Amygdala (tissue), 56 donors: Measurements from ENCODE around the gene PAX2.

Experiments
- DNase-seq, 56 donors: peaks; one replicate each; lab custom pipeline; 2025; lab: John Stamatoyannopoulos, UW

Gene PAX2

DNA sequence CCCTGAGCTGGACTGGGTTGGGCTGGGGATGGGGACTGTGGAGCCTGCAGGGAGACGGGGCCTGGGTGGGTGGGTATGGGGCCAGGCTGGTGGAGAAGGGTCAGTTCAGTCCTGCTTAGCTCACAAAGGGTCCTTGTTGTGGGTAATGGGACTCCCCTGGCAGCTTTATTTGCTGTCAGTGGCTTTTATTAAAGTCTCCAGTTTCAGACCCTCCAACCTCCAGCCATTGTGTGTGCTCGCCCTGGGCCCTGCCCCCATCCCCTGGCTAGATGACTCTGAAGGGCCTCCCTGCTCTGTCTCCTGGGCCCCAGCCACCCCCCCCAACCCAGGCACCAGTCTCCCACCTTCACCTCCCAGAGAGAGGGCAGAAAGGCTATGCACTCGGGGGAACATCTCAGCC lies 123.0 kb downstream of the PAX2 start:
- no peak for DNase-seq

DNA sequence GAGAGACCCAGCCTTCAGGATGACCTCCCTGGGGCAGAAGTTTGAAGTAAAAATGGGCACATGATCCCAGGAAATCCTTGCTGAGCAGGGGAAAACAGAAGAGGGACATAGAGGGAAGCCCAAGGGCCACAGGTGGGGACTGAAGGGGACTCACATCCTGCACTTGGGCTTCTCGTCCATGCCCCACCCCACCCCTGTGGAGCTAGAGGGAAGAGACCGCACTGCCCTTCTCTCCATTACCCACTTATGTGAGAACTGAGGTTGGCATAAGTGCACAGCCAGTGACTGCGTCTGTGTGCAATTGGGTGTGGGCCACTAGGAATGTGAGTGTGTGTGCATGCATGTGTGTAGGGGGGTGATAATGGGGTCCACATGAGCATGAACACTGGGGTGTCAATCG lies 124.0 kb downstream of the PAX2 start:
- DNase-seq, result no peak

DNA sequence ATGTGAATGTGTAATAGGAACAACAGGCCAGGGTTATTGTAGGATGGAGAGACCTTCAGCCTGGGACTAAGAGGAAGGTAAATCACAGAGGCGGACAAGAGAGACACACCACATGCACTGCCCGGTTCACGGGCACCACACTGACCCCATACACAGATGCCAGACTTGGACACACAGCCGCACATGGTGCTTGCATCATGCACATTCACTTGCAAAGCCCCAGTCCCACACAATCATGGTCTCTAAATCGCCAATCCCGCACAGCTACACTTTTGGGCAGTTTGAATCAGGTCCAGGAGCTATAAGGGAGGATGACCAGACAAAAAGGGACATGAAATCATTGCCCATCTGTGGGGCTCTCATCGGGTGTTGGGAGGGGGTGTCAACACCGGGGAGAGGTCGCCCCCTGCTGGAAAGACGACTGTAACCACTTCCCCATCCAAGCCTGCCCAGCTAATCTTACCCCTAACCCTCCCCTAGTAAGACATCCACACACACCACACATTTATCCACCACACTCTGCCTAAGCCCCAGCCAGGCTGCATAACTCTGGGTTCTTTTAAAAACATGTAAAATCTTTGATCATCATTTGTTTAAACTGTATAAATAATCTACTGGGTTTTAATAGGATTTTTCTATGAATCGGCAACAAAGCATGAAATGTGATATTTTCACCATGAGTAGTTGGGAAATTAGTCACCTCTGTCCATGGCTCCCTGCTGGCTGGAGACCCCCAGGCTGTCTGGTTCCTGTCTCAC lies 126.8 kb downstream of the PAX2 start:
- peak in 9 of 56 donors; percentile 2 to 37 (median 14) for DNase-seq

DNA sequence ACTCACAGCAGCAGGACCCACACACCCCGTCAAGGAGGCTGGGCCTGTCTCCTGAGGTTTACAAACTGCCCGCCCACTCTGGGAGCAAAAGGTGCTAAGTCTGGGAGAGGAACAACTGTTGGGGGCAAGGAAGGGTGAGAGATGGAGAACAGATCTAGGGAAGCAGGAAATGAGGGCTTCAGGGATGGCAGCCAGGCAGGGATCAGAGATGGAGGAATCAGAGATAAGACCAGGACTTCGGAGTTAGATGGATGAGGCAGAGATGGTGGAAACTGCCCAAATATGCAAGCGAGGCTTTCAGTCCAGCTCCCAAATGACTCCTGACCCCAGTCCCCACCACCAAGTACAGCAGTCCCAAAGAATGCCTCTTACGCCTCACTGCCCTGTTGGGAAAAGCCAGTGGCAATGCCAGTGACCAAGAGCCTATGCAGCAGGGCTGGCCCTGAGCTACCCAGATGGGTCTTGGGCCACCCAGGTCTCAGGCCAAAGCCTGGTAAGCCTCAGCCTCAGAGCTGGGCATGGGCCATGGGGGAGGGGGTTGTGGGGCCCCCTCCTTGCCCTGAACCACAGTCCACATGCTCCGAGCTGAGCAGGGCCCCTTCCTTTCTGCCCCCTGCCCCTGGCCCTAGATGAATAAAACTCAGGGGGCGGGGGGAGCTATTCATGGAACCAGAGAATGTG lies 127.9 kb downstream of the PAX2 start:
- no peak for DNase-seq

DNA sequence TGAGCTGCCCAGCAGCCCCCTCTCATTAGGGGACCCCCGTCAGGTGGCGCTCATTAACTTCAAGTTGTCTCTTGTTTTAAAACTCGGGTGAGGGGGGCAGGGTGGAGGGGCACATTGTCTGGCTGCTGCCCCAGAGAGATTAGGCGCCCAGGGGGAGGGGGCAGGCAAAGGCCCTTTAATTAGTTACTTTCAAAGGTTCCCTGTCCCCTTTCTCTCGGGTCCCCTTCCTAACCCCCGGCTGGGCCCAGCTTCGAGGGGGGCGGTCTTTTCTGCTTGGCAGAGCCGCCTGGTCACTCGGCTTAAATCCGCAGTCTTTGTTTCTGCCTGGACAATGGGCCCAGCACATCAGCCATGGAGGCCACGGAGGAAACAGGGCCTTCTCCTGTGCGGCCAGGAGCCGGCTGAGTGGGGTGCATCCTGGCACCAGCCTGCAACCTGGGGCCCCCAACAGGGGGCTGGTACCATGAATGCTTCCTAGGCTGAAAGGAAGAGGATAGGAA lies 128.5 kb downstream of the PAX2 start:
- DNase-seq, result no peak

DNA sequence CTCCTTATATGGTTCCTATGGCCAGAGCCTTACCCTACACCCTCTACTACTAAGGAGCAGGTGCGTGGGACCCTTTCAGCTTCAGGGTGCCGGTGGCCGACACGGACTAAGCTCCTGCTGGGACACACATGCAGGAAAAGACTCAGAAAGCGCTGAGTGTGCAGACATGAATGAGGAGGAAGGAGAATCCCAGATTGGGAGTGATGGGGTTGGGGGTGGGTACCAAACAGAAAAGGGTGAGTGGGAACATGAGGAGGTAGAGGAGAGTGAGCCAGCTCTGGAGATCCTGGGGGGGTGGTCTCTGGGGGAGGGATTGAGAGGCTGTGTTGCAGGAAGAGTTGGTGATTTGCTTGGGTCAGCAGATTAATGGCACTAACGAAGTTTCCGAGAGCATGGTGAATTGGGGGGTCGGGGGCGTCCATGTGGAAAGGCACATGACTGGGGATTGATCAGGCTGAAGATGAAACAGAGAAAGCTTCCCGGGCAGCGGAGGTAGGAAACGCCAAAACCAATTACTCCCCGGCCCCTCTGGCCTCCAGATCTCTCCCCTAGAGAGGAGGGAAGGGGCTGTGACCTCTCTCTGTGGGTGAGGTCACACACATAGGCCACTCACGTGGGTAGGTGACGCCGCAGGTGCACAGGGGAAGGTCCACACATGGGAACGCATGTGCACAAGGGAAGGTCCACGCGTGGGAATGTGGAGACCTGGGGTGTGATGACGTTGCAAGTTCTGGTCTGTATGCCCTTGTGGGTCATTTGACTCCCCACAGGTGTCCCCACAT lies 129.5 kb downstream of the PAX2 start:
- DNase-seq, result no peak

DNA sequence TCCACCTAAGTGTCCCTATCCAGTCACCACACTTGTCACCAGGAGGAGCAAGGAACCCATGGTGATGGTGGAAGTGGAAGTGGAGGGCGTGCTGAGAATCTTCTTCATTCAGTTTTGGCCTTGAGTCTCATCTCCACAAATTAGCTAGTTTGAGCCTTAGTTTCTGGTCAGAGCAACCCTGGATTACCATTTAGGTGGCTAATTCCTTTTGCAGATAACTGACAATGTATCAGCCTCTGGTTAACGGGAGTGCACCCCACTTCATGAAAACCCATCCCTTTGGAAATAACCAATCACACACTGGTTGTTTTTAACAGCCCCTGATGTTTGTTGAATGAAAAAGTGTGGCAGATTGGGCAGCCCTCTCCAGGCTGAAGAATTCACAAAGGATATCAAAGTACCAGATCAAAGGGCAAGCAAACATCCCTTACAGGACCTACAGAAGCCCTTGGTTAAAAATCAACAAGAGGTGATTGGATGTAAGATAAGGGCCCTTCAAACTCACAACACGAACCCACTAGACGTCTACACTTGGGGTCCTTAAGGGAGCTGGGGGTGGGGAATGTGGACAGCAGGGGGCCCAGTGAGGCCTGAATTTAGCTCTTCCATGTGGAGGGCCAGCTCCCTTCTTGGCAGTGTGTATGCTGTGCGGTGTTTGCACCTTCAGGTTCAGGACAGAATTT lies 130.2 kb downstream of the PAX2 start:
- no peak for DNase-seq

DNA sequence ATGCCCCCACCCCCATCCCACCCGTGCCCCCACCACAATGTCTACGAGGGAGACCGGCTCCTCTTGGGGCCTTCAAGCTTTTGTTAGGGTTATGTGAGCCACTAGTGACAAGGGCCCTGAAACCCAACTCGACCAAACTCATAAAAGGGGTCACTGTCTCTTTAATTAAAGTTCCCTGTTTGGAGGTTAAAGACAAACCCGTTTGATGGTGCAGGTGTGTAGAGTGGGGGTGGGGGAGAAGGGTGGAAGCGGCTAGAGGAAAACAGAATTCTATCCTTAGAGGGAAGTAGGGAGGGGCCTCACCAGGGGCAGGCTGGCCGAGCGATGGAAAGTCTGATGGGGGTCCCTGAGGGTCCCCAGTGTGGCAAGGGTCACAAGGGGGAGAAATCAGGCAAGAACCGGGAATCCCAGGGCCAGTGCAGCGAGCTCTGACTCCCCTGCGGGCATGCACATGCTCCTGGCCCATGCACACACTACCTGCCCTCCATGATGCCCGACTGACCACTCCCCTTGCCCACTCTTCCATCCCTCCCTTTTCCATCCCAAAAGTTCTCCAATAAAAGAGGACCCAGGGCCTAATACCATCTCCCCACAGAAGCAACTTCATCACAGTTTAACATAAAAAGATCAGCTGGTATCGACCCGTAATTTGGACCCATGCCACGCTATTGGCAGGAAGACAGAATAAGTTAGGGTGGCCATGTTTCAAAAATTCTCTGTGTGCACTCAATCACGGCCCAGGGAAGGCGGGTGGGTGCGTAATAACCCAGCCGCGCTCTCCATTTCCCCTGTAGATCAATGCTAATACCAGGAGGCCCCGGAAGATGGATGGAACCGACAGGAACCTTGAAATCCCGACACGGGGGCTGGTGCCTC lies 131.4 kb downstream of the PAX2 start:
- DNase-seq, result no peak

DNA sequence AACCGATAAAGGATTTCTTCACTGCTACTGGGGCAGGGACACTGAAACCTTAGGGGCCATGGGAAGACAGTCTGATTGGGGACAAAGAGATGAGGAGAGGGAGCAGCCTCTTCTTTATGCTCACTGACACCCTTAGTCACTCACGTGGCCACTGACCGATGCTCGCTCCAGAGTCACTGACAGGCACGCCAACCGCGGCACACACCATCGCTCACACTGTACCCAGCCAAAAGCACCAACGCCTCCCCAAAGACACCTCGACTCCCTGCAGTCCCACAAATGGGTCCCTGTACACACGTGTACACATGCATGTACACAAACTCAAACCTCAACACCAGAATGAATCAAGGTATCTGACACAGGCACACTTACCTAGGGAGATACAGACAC lies 132.1 kb downstream of the PAX2 start:
- DNase-seq, result no peak

DNA sequence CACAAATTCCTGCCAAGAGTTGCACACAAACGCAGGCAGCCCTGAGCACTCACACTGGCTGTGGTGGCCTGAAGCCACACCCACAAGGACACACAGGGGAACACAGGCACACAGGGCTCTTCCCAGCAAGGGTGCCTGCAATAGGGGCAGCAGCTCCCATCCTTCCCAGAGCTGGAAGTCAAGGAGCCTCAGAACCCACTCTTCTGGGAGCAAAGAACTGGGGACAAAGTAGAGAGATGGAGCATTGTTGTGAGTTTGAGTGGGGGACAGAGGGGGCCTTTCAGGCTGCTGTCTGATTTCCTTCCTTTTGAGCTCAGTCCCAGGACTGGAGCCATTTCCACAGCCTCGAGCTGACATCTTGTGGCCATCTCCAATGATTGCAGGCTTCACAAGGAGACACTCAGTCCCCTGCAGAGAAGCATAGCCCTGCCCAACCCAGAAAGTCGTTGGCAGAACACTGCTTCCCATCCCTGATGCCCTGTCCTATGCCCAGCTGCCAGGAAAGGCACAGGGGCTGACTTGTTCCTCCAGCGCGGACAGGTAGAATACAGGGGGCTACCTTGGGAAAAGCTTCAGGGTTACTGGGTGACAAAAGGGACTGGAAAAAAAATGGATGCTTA lies 133.0 kb downstream of the PAX2 start:
- peak in 51 of 56 donors; percentile 2 to 81 (median 53) for DNase-seq
